H1 (cell line): ENCODE measurements around the gene RPAP3. TPM values are rescaled to one million over a fixed set of nuclear protein-coding genes. Genes with fewer than 3 reads are reported as not detected.

Experiments used
- ATF2 ChIP-seq: IDR thresholded peaks from 2 replicates; pipeline ENCODE4 v1.6.1; 2012; ENCODE audit warnings: low read length, inconsistent platforms
- ATF3 ChIP-seq: IDR thresholded peaks from 2 replicates; pipeline ENCODE4 v1.6.1; 2011; ENCODE audit warnings: low read depth, mild to moderate bottlenecking, low read length; ENCODE audit not compliant: insufficient read depth
- BACH1 ChIP-seq: IDR thresholded peaks from 2 replicates; pipeline ENCODE4 v1.6.1; 2012; ENCODE audit warnings: low read length, improper control_type of control experiment
- CHD1 ChIP-seq: IDR thresholded peaks from 2 replicates; pipeline ENCODE4 v1.6.1; 2012; ENCODE audit warnings: low read depth, low read length, improper control_type of control experiment
- GTF2F1 ChIP-seq: IDR thresholded peaks from 2 replicates; pipeline ENCODE4 v1.6.1; 2012; ENCODE audit warnings: low read depth, low read length, improper control_type of control experiment, borderline replicate concordance
- HDAC6 ChIP-seq: IDR thresholded peaks from one replicate; pipeline ENCODE4 v1.7.1; 2012; ENCODE audit warnings: low read depth, mild to moderate bottlenecking, inconsistent platforms, low read length, moderate library complexity
- JUND ChIP-seq: IDR thresholded peaks from 2 replicates; pipeline ENCODE4 v1.6.1; 2011; ENCODE audit warnings: mild to moderate bottlenecking, improper control_type of control experiment, low read length
- KDM1A ChIP-seq: fragments of 200-600, 300-600 bp; sonication (generic); IDR thresholded peaks from 2 replicates; pipeline ENCODE4 v1.7.1; 2016; ENCODE audit warnings: mild to moderate bottlenecking, low read length, borderline replicate concordance
- KDM4A ChIP-seq: IDR thresholded peaks from one replicate; pipeline ENCODE4 v1.7.1; 2012; ENCODE audit warnings: low read depth, mild to moderate bottlenecking, moderate library complexity, low read length, inconsistent platforms; ENCODE audit not compliant: severe bottlenecking
- KDM5A ChIP-seq: fragments of 200-600 bp; IDR thresholded peaks from 2 replicates; pipeline ENCODE4 v1.7.1; 2012; ENCODE audit warnings: mild to moderate bottlenecking, low read length, inconsistent platforms, mixed read lengths
- POLR2AphosphoS5 ChIP-seq: IDR thresholded peaks from 2 replicates; pipeline ENCODE4 v1.6.1; 2011; ENCODE audit warnings: low read depth, low read length
- POU5F1 ChIP-seq: IDR thresholded peaks from 2 replicates; pipeline ENCODE4 v1.6.1; 2011; ENCODE audit warnings: low read depth, mild to moderate bottlenecking, low read length, moderate library complexity
- RXRA ChIP-seq: IDR thresholded peaks from 2 replicates; pipeline ENCODE4 v1.6.1; 2011; ENCODE audit warnings: low read depth, mild to moderate bottlenecking, low read length, moderate library complexity; ENCODE audit not compliant: insufficient read depth
- SUZ12 ChIP-seq: fragments of 200-600 bp; sonication (generic); IDR thresholded peaks from 2 replicates; pipeline ENCODE4 v1.6.1; 2012; ENCODE audit warnings: mild to moderate bottlenecking, inconsistent platforms, low read length, moderate library complexity, mixed read lengths
- YY1 ChIP-seq: IDR thresholded peaks from 2 replicates; pipeline ENCODE4 v1.6.1; 2011; ENCODE audit warnings: low read depth, mild to moderate bottlenecking, low read length
- ZNF274 ChIP-seq: IDR thresholded peaks from 2 replicates; pipeline ENCODE4 v1.7.0; 2012; ENCODE audit warnings: low read length, borderline replicate concordance; ENCODE audit errors: extremely low read depth
- polyA plus RNA-seq, 7 experiments: library from polyadenylated mRNA; depleted of rRNA in 3 of 7; stranded (reverse) in 5 of 7; unstranded in 2 of 7; fragments of >200 nt in 5 of 7; fragments of 200-250 nt in 2 of 7; gene quantifications; 1 replicate in 5 of 7; 2 replicates in 1 of 7; 4 replicates in 1 of 7; pipeline versions ENCODE4 v1.2.1 to v1.2.3, GENCODE V29; 2011 to 2013; ENCODE audit warnings: missing spikeins in 2 of 7, mixed read lengths in 2 of 7
- total RNA-seq: library from RNA; stranded (reverse); fragmentation: NEBNext Ultra II Directional; extraction: Animal tissue kit (Norgen Biotek cat#: 25700); gene quantifications from 2 replicates; pipeline ENCODE4 v1.2.1, GENCODE V29; 2021

RPAP3 gene
- total and polyA plus RNA-seq, 2 of the 8 experiments (the other 6 are each of a cell fraction or from before 2014, with no cell fraction given) = 6.4 to 60.5 TPM

- TF ChIP-seq KDM1A (no peak), BACH1 (0 out of 2 replicates have a peak, but pooled peaks have one; percentile 44), RXRA (no peak), ZNF274 (no peak), HDAC6 (no peak), SUZ12 (no peak), KDM5A (no peak), YY1 (0 out of 2 replicates have a peak, but pooled peaks have one; percentile 20), ATF2 (no peak), ATF3 (no peak), GTF2F1 (no peak), JUND (peak; percentile 22; the same call in 1 of the 2 replicates), KDM4A (no peak), POLR2AphosphoS5 (0 out of 2 replicates have a peak, but pooled peaks have one; percentile 18), CHD1 (no peak), POU5F1 (no peak)
Observed at GRCh38 chr12:47744005-47744651, 38.3 kb upstream of the RPAP3 start (continued).
